ENCODE results near the gene TBC1D5. TPM values are rescaled to one million over a fixed set of nuclear protein-coding genes. Genes with fewer than 3 reads are reported as not detected.

Gene TBC1D5
- total and polyA plus RNA-seq, 4 donors, result 11.8 to 75.5 (median 34.5) TPM

GRCh38 chr3:17577796-17578520, 164.5 kb downstream of the TBC1D5 start:
- Histone ChIP-seq H3K27me3 (ENCODE audit: control insufficient read depth in 1 of 2, insufficient read depth in 2 of 2, low read length in 1 of 2) (no peaks in the 10 kb centered on the region), H3K4me1 (ENCODE audit: control insufficient read depth in 1 of 2, insufficient read depth in 2 of 2, low read length in 2 of 2) (peaks cover 0 to 3% of the 10 kb centered on the region in 2 donors), H3K27ac (ENCODE audit: low read depth in 1 of 2, low read length in 2 of 2) (no peak overlapping the region), H3K4me3 (ENCODE audit: low read length in 2 of 2) (no peak overlapping the region), H3K36me3 (ENCODE audit: control insufficient read depth in 1 of 2, insufficient read depth in 2 of 2, low read length in 1 of 2) (no peaks in the 10 kb centered on the region), H3K9me3 (ENCODE audit: control insufficient read depth, low read length) (no peaks in the 10 kb centered on the region)
- ATAC-seq (ENCODE audit: low FRiP score) (no peak), DNase-seq (no peak)
- 25 to 30% methylated on average over 4 of the region's 4 CpGs for WGBS, 2 donors
- intact Hi-C loops (cut with DNase I), result no loop called here

GRCh38 chr3:17573396-17573795, 169.0 kb downstream of the TBC1D5 start:
- Histone ChIP-seq H3K4me1 (ENCODE audit: control insufficient read depth in 1 of 2, insufficient read depth in 2 of 2, low read length in 2 of 2) (peaks cover 0 to 3% of the 10 kb centered on the region in 2 donors), H3K27ac (ENCODE audit: low read depth in 1 of 2, low read length in 2 of 2) (no peak overlapping the region), H3K4me3 (ENCODE audit: low read length in 2 of 2) (no peak overlapping the region), H3K9me3 (ENCODE audit: control insufficient read depth, low read length) (no peaks in the 10 kb centered on the region), H3K27me3 (ENCODE audit: control insufficient read depth in 1 of 2, insufficient read depth in 2 of 2, low read length in 1 of 2) (no peaks in the 10 kb centered on the region), H3K36me3 (ENCODE audit: control insufficient read depth in 1 of 2, insufficient read depth in 2 of 2, low read length in 1 of 2) (no peaks in the 10 kb centered on the region)
- no peak for DNase-seq
- WGBS, 2 donors, result 88 to 100% methylated on average over 1 of the region's 1 CpG
- no peak for ATAC-seq (ENCODE audit: low FRiP score)
- intact Hi-C loops (cut with DNase I), result no loop called here

- Histone ChIP-seq H3K36me3 (ENCODE audit: control insufficient read depth in 1 of 2, insufficient read depth in 2 of 2, low read length in 1 of 2) (no peaks in the 10 kb centered on the region), H3K27ac (ENCODE audit: low read depth in 1 of 2, low read length in 2 of 2) (no peak overlapping the region), H3K4me3 (ENCODE audit: low read length in 2 of 2) (no peak overlapping the region), H3K27me3 (ENCODE audit: control insufficient read depth in 1 of 2, insufficient read depth in 2 of 2, low read length in 1 of 2) (no peaks in the 10 kb centered on the region), H3K4me1 (ENCODE audit: control insufficient read depth in 1 of 2, insufficient read depth in 2 of 2, low read length in 2 of 2) (peaks cover 0 to 3% of the 10 kb centered on the region in 2 donors), H3K9me3 (ENCODE audit: control insufficient read depth, low read length) (no peaks in the 10 kb centered on the region)
- intact Hi-C loops (cut with DNase I), result no loop called here
- ATAC-seq (ENCODE audit: low FRiP score), result no peak
- DNase-seq, result no peak
- WGBS, 2 donors, result 94 to 98% methylated on average over 1 of the region's 1 CpG
These were observed 170.7 kb downstream of the TBC1D5 start for GRCh38 chr3:17571686-17572085.

- intact Hi-C loops (cut with DNase I), result no loop called here
- WGBS, 2 donors, result 94 to 97% methylated on average over 3 of the region's 3 CpGs
These were observed 179.6 kb downstream of the TBC1D5 start for GRCh38 chr3:17562845-17563244.

GRCh38 chr3:17558565-17558964, 183.9 kb downstream of the TBC1D5 start:
- intact Hi-C loops (cut with DNase I), result loop anchor here in 1 of 2 donors (10.0 kb wide), 1 partner anchor 76 kb away; no protein-coding TSS in a partner anchor
- no peak for DNase-seq
- no peak for ATAC-seq (ENCODE audit: low FRiP score)
- H3K36me3 ChIP-seq (ENCODE audit: control insufficient read depth in 1 of 2, insufficient read depth in 2 of 2, low read length in 1 of 2), result no peaks in the 10 kb centered on the region
- no peaks in the 10 kb centered on the region for H3K9me3 ChIP-seq (ENCODE audit: control insufficient read depth, low read length)
- no peak overlapping the region for H3K4me3 ChIP-seq (ENCODE audit: low read length in 2 of 2)
- H3K27ac ChIP-seq (ENCODE audit: low read depth in 1 of 2, low read length in 2 of 2), result no peak overlapping the region
- H3K4me1 ChIP-seq (ENCODE audit: control insufficient read depth in 1 of 2, insufficient read depth in 2 of 2, low read length in 2 of 2), result no peaks in the 10 kb centered on the region
- H3K27me3 ChIP-seq (ENCODE audit: control insufficient read depth in 1 of 2, insufficient read depth in 2 of 2, low read length in 1 of 2), result no peaks in the 10 kb centered on the region
- 99% methylated on average over 3 of the region's 3 CpGs for WGBS, 2 donors

More at GRCh38 chr3:17562845-17563244, 179.6 kb downstream of the TBC1D5 start:
- H3K4me1 ChIP-seq (ENCODE audit: control insufficient read depth in 1 of 2, insufficient read depth in 2 of 2, low read length in 2 of 2), result no peaks in the 10 kb centered on the region
- no peak overlapping the region for H3K4me3 ChIP-seq (ENCODE audit: low read length in 2 of 2)
- no peaks in the 10 kb centered on the region for H3K36me3 ChIP-seq (ENCODE audit: control insufficient read depth in 1 of 2, insufficient read depth in 2 of 2, low read length in 1 of 2)
- DNase-seq (no peak), ATAC-seq (ENCODE audit: low FRiP score) (no peak)
- H3K9me3 ChIP-seq (ENCODE audit: control insufficient read depth, low read length), result no peaks in the 10 kb centered on the region
- no peak overlapping the region for H3K27ac ChIP-seq (ENCODE audit: low read depth in 1 of 2, low read length in 2 of 2)
- no peaks in the 10 kb centered on the region for H3K27me3 ChIP-seq (ENCODE audit: control insufficient read depth in 1 of 2, insufficient read depth in 2 of 2, low read length in 1 of 2)

GRCh38 chr3:17557749-17558463, 184.5 kb downstream of the TBC1D5 start:
- no peaks in the 10 kb centered on the region for H3K4me1 ChIP-seq (ENCODE audit: control insufficient read depth in 1 of 2, insufficient read depth in 2 of 2, low read length in 2 of 2)
- H3K27ac ChIP-seq (ENCODE audit: low read depth in 1 of 2, low read length in 2 of 2), result no peak overlapping the region
- no peak for DNase-seq
- no peaks in the 10 kb centered on the region for H3K9me3 ChIP-seq (ENCODE audit: control insufficient read depth, low read length)
- 60 to 73% methylated on average over 1 of the region's 1 CpG for WGBS, 2 donors
- no peaks in the 10 kb centered on the region for H3K36me3 ChIP-seq (ENCODE audit: control insufficient read depth in 1 of 2, insufficient read depth in 2 of 2, low read length in 1 of 2)
- H3K4me3 ChIP-seq (ENCODE audit: low read length in 2 of 2), result no peak overlapping the region
- intact Hi-C loops (cut with DNase I), result loop anchor here in 1 of 2 donors (10.0 kb wide), 1 partner anchor 77 kb away; no protein-coding TSS in a partner anchor
- H3K27me3 ChIP-seq (ENCODE audit: control insufficient read depth in 1 of 2, insufficient read depth in 2 of 2, low read length in 1 of 2), result no peaks in the 10 kb centered on the region
- ATAC-seq (ENCODE audit: low FRiP score), result no peak

GRCh38 chr3:17555525-17555924, 186.9 kb downstream of the TBC1D5 start:
- no peaks in the 10 kb centered on the region for H3K27me3 ChIP-seq (ENCODE audit: control insufficient read depth in 1 of 2, insufficient read depth in 2 of 2, low read length in 1 of 2)
- H3K9me3 ChIP-seq (ENCODE audit: control insufficient read depth, low read length), result no peaks in the 10 kb centered on the region
- H3K4me1 ChIP-seq (ENCODE audit: control insufficient read depth in 1 of 2, insufficient read depth in 2 of 2, low read length in 2 of 2), result no peaks in the 10 kb centered on the region
- no peaks in the 10 kb centered on the region for H3K36me3 ChIP-seq (ENCODE audit: control insufficient read depth in 1 of 2, insufficient read depth in 2 of 2, low read length in 1 of 2)
- 95% methylated on average over 2 of the region's 2 CpGs for WGBS, 2 donors
- DNase-seq (no peak), ATAC-seq (ENCODE audit: low FRiP score) (no peak)
- no peak overlapping the region for H3K27ac ChIP-seq (ENCODE audit: low read depth in 1 of 2, low read length in 2 of 2)
- H3K4me3 ChIP-seq (ENCODE audit: low read length in 2 of 2), result no peak overlapping the region
- intact Hi-C loops (cut with DNase I), result loop anchor here in 1 of 2 donors (10.0 kb wide), 1 partner anchor 79 kb away; no protein-coding TSS in a partner anchor

GRCh38 chr3:17554078-17554477, 188.4 kb downstream of the TBC1D5 start:
- H3K4me3 ChIP-seq (ENCODE audit: low read length in 2 of 2), result no peak overlapping the region
- no peaks in the 10 kb centered on the region for H3K9me3 ChIP-seq (ENCODE audit: control insufficient read depth, low read length)
- no peaks in the 10 kb centered on the region for H3K27me3 ChIP-seq (ENCODE audit: control insufficient read depth in 1 of 2, insufficient read depth in 2 of 2, low read length in 1 of 2)
- H3K36me3 ChIP-seq (ENCODE audit: control insufficient read depth in 1 of 2, insufficient read depth in 2 of 2, low read length in 1 of 2), result no peaks in the 10 kb centered on the region
- intact Hi-C loops (cut with DNase I), result loop anchor here in 1 of 2 donors (10.0 kb wide), 1 partner anchor 81 kb away; no protein-coding TSS in a partner anchor
- no peak overlapping the region for H3K27ac ChIP-seq (ENCODE audit: low read depth in 1 of 2, low read length in 2 of 2)
- DNase-seq (no peak), ATAC-seq (ENCODE audit: low FRiP score) (no peak)
- no peaks in the 10 kb centered on the region for H3K4me1 ChIP-seq (ENCODE audit: control insufficient read depth in 1 of 2, insufficient read depth in 2 of 2, low read length in 2 of 2)
- 99% methylated on average over 4 of the region's 4 CpGs for whole genome bisulfite sequencing, 2 donors

All from aorta (tissue), 5 donors.